ENCODE data around the gene TMPRSS6. TPM values are rescaled to one million over a fixed set of nuclear protein-coding genes. Genes with fewer than 3 reads are reported as not detected.

The TMPRSS6 gene
- total RNA-seq, 1 experiment from 2014 or later: 0.04 TPM

GRCh38 chr22:37088750-37089408, 20.6 kb downstream of the TMPRSS6 start:
- ATAC-seq: no peak
- Histone ChIP-seq H3K27ac (ENCODE audit: low read length) (no peak overlapping the region), H3F3A (ENCODE audit: low read length, unreplicated experiment) (no peaks in the 10 kb centered on the region), H3K4me1 (ENCODE audit: insufficient read depth, low read length) (no peaks in the 10 kb centered on the region), H3K9me2 (replicated peaks; ENCODE audit: low read length) (no peaks in the 10 kb centered on the region), H3K4me2 (ENCODE audit: low read length) (no peak overlapping the region), H3K9me3 (ENCODE audit: low read length) (no peaks in the 10 kb centered on the region), H4K20me1 (ENCODE audit: low read length) (no peaks in the 10 kb centered on the region), H3K36me3 (ENCODE audit: low read depth, low read length) (no peaks in the 10 kb centered on the region), H3K27me3 (ENCODE audit: low read length) (no peaks in the 10 kb centered on the region), H3K4me3 (ENCODE audit: low read length) (no peak overlapping the region), H3K79me2 (ENCODE audit: low read length) (no peaks in the 10 kb centered on the region), H2AFZ (ENCODE audit: low read length) (no peak overlapping the region), H3K9ac (ENCODE audit: low read length) (no peak overlapping the region)
- TF ChIP-seq CTCF (conservative IDR thresholded peaks at IDR 0.05; ENCODE audit: low read depth, low read length): no peak
- TF ChIP-seq EZH2phosphoT487 (IDR thresholded peaks at IDR 0.05; ENCODE audit: borderline replicate concordance, low read length): no peak
- no peak for TF ChIP-seq EZH2 (IDR thresholded peaks at IDR 0.05; ENCODE audit: low read length, unreplicated experiment)
- ChIA-PET CTCF (no interaction called here), POLR2A (ENCODE audit: unreplicated experiment) (no interaction called here)
- no TSS peak for BruUV-seq (replicated peaks)
- DNase-seq: no peak
- intact Hi-C loops (cut with micrococcal nuclease): no loop called here

DNA sequence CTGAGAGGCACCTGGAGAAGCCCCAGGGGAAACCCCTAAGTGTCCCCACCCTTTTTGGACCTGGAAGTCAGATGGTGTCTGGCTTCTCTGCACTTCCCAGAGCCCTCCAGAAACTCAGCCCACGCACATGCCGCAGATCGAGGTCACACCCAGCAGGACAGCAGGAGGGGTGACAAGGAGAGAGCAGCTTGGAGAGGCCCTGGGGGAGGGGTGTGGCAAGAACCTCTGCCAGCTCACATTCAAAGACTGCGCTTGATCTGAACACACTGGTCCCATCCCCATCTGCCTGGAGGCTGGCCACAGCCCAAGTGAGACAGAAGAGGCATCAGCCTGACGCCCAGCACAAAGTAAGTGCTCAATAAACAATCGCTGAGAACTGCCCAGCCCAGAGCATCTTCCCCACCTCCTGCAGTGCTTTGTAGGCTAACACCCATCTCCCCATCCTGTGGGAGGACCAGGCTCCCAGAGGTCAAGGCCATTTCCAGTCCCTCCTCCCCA, 21.4 kb downstream of the TMPRSS6 start:
- Histone ChIP-seq H2AFZ (ENCODE audit: low read length) (no peak overlapping the region), H4K20me1 (ENCODE audit: low read length) (no peaks in the 10 kb centered on the region), H3K4me2 (ENCODE audit: low read length) (no peak overlapping the region), H3K4me1 (ENCODE audit: insufficient read depth, low read length) (no peaks in the 10 kb centered on the region), H3K9ac (ENCODE audit: low read length) (no peak overlapping the region), H3K4me3 (ENCODE audit: low read length) (no peak overlapping the region), H3K36me3 (ENCODE audit: low read depth, low read length) (no peaks in the 10 kb centered on the region), H3K79me2 (ENCODE audit: low read length) (no peaks in the 10 kb centered on the region), H3K27me3 (ENCODE audit: low read length) (no peaks in the 10 kb centered on the region), H3F3A (ENCODE audit: low read length, unreplicated experiment) (no peaks in the 10 kb centered on the region), H3K9me3 (ENCODE audit: low read length) (no peaks in the 10 kb centered on the region), H3K27ac (ENCODE audit: low read length) (no peak overlapping the region), H3K9me2 (replicated peaks; ENCODE audit: low read length) (no peaks in the 10 kb centered on the region)
- POLR2A ChIA-PET (ENCODE audit: unreplicated experiment): no interaction called here
- DNase-seq (peak; percentile 39), ATAC-seq (no peak)
- no TSS peak for BruUV-seq (replicated peaks)
- TF ChIP-seq EZH2phosphoT487 (IDR thresholded peaks at IDR 0.05; ENCODE audit: borderline replicate concordance, low read length): no peak
- no peak for TF ChIP-seq EZH2 (IDR thresholded peaks at IDR 0.05; ENCODE audit: low read length, unreplicated experiment)
- TF ChIP-seq CTCF (conservative IDR thresholded peaks at IDR 0.05; ENCODE audit: low read depth, low read length): no peak
- intact Hi-C loops (cut with micrococcal nuclease): no loop called here
- CTCF ChIA-PET: no interaction called here

- H3K9me2 ChIP-seq (replicated peaks; ENCODE audit: low read length): no peaks in the 10 kb centered on the region
- no peaks in the 10 kb centered on the region for H3K27me3 ChIP-seq (ENCODE audit: low read length)
- no peak for DNase-seq
- H3K4me2 ChIP-seq (ENCODE audit: low read length): no peak overlapping the region
- H3F3A ChIP-seq (ENCODE audit: low read length, unreplicated experiment): no peaks in the 10 kb centered on the region
- ChIA-PET POLR2A (ENCODE audit: unreplicated experiment) (no interaction called here), CTCF (no interaction called here)
- H3K79me2 ChIP-seq (ENCODE audit: low read length): no peaks in the 10 kb centered on the region
- BruUV-seq (replicated peaks): no TSS peak
- intact Hi-C loops (cut with micrococcal nuclease): no loop called here
- H3K27ac ChIP-seq (ENCODE audit: low read length): no peak overlapping the region
- TF ChIP-seq CTCF (conservative IDR thresholded peaks at IDR 0.05; ENCODE audit: low read depth, low read length) (no peak), EZH2 (IDR thresholded peaks at IDR 0.05; ENCODE audit: low read length, unreplicated experiment) (no peak), EZH2phosphoT487 (IDR thresholded peaks at IDR 0.05; ENCODE audit: borderline replicate concordance, low read length) (no peak)
- no peak overlapping the region for H3K4me3 ChIP-seq (ENCODE audit: low read length)
- no peaks in the 10 kb centered on the region for H3K9me3 ChIP-seq (ENCODE audit: low read length)
- no peak overlapping the region for H2AFZ ChIP-seq (ENCODE audit: low read length)
- H3K36me3 ChIP-seq (ENCODE audit: low read depth, low read length): no peaks in the 10 kb centered on the region
- H3K4me1 ChIP-seq (ENCODE audit: insufficient read depth, low read length): no peaks in the 10 kb centered on the region
- H3K9ac ChIP-seq (ENCODE audit: low read length): no peak overlapping the region
- no peak for ATAC-seq
- H4K20me1 ChIP-seq (ENCODE audit: low read length): no peaks in the 10 kb centered on the region
These were observed 23.3 kb downstream of the TMPRSS6 start for GRCh38 chr22:37086184-37086583.
